Vagina (tissue), 2 donors: Measurements from ENCODE around the gene CARD11.

ENCODE experiments used
- POLR2A ChIP-seq, 2 donors: fragments of 450-650 bp; IDR thresholded peaks; one replicate each; pipeline ENCODE4 v1.6.1; 2017; ENCODE audit warnings: antibody characterized with exemption in 2 of 2, mild to moderate bottlenecking in 2 of 2, moderate library complexity in 2 of 2
- POLR2AphosphoS5 ChIP-seq, 2 donors: sonication (generic); formaldehyde crosslinking; IDR thresholded peaks; one replicate each; pipeline ENCODE4 v1.9.0; 2017; ENCODE audit warnings: antibody characterized with exemption in 2 of 2, mild to moderate bottlenecking in 2 of 2, low read depth in 1 of 2; ENCODE audit not compliant: insufficient read depth in 1 of 2
- TF ChIP-seq, protein P1 (sequence below), 3 experiments: fragments of 450-650 bp in 2 of 3; fragments of 200-600 bp in 1 of 3; sonication (generic) in 1 of 3; IDR thresholded peaks; one replicate each; pipeline ENCODE4 v1.5.1; 2017 to 2019; ENCODE audit warnings: antibody characterized with exemption in 3 of 3, mild to moderate bottlenecking in 2 of 3, moderate library complexity in 2 of 3

DNA sequence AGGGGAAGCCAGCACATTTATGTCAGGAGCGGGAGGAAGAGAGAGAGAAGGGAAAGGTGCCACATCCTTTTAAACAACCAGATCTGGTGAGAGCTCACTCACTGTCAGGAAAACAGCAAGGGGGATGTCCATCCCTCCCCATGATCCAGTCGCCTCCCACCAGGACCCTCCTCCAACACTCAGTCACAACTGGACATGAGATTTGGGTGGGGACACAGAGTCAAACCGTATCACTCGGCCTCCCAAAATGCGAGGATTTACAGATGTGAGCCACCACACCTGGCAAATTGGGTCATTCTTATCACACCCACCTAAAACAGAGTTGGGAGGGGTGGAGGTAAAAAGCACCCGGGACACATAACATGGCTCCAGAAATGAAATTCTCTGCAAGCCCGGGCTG lies 41.0 kb downstream of the CARD11 start:
- TF ChIP-seq, protein P1, sequence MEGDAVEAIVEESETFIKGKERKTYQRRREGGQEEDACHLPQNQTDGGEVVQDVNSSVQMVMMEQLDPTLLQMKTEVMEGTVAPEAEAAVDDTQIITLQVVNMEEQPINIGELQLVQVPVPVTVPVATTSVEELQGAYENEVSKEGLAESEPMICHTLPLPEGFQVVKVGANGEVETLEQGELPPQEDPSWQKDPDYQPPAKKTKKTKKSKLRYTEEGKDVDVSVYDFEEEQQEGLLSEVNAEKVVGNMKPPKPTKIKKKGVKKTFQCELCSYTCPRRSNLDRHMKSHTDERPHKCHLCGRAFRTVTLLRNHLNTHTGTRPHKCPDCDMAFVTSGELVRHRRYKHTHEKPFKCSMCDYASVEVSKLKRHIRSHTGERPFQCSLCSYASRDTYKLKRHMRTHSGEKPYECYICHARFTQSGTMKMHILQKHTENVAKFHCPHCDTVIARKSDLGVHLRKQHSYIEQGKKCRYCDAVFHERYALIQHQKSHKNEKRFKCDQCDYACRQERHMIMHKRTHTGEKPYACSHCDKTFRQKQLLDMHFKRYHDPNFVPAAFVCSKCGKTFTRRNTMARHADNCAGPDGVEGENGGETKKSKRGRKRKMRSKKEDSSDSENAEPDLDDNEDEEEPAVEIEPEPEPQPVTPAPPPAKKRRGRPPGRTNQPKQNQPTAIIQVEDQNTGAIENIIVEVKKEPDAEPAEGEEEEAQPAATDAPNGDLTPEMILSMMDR (IDR thresholded peaks at IDR 0.05): no peak
- TF ChIP-seq POLR2AphosphoS5 (IDR thresholded peaks at IDR 0.05; ENCODE audit: insufficient read depth in 1 of 2, low read depth in 1 of 2): no peak
- TF ChIP-seq POLR2A (IDR thresholded peaks at IDR 0.05): no peak
